Measurements from ENCODE around the gene WWC2.

Gene WWC2

GRCh38 chr4:183158062-183158461, 59.0 kb downstream of the WWC2 start:
- no peak for DNase-seq (ENCODE audit: low read depth, low spot score)
- H3K4me3 ChIP-seq (ENCODE audit: low read length), result no peak overlapping the region

DNA sequence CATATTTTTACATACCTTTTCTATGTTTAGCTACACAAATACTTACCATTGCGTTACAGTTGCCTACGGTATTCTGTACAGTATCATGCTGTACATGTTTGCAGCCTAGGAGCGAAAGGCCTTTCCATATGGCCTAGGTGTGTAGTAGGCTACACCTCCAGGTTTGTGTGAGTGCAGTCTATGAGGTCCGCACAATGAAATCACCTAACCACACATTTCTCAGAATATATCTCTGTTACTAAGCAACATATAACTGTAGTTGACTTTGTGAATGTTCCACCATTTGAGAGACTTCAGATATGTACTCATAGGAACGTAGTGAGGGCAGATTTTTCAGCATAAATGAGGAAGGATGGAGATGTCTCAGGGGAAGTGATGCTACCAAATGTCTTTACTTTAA, 62.6 kb downstream of the WWC2 start:
- H3K4me3 ChIP-seq (ENCODE audit: low read length), result no peak overlapping the region
- no peak for DNase-seq (ENCODE audit: low read depth, low spot score)

GRCh38 chr4:183163135-183163534, 64.1 kb downstream of the WWC2 start:
- no peak for DNase-seq (ENCODE audit: low read depth, low spot score)

GRCh38 chr4:183164963-183165362, 65.9 kb downstream of the WWC2 start:
- no peak for DNase-seq (ENCODE audit: low read depth, low spot score)

More at GRCh38 chr4:183163135-183163534, 64.1 kb downstream of the WWC2 start:
- no peak overlapping the region for H3K4me3 ChIP-seq (ENCODE audit: low read length)

GRCh38 chr4:183165376-183165775, 66.3 kb downstream of the WWC2 start:
- no peak overlapping the region for H3K4me3 ChIP-seq (ENCODE audit: low read length)
- DNase-seq (ENCODE audit: low read depth, low spot score), result no peak

More at GRCh38 chr4:183164963-183165362, 65.9 kb downstream of the WWC2 start:
- H3K4me3 ChIP-seq (ENCODE audit: low read length), result no peak overlapping the region

DNA sequence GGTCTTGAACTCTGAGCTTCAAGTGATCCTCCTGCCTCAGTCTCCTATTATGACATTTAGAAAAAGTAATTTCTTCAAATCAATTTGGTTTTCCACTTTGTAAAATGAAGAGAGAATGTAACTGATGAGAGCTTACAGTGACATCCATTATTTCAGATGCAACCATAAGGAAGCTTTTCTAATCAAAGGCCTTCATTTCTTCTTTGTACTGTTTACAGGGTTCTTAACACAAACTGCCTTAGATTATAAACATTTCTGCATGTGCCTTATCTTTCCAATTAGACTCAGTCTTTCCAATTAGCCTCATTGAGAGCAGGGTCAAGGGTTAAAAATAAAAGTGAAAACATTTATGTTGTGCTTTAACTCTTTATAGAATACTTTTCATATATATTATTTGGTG, 71.8 kb downstream of the WWC2 start:
- H3K4me3 ChIP-seq (ENCODE audit: low read length), result no peak overlapping the region
- no peak for DNase-seq (ENCODE audit: low read depth, low spot score)

- no peak overlapping the region for H3K4me3 ChIP-seq (ENCODE audit: low read length)
- DNase-seq (ENCODE audit: low read depth, low spot score), result no peak
Measured at GRCh38 chr4:183171484-183172267, 72.6 kb downstream of the WWC2 start.

GRCh38 chr4:183172881-183173280, 73.8 kb downstream of the WWC2 start:
- H3K4me3 ChIP-seq (ENCODE audit: low read length), result no peak overlapping the region
- no peak for DNase-seq (ENCODE audit: low read depth, low spot score)

GRCh38 chr4:183173580-183174526, 74.8 kb downstream of the WWC2 start:
- DNase-seq (ENCODE audit: low read depth, low spot score), result no peak
- no peak overlapping the region for H3K4me3 ChIP-seq (ENCODE audit: low read length)

- H3K4me3 ChIP-seq (ENCODE audit: low read length), result no peak overlapping the region
- no peak for DNase-seq (ENCODE audit: low read depth, low spot score)
Measured at GRCh38 chr4:183175631-183176232, 76.7 kb downstream of the WWC2 start.

- no peak overlapping the region for H3K4me3 ChIP-seq (ENCODE audit: low read length)
- DNase-seq (ENCODE audit: low read depth, low spot score), result no peak
Measured at GRCh38 chr4:183177001-183177400, 77.9 kb downstream of the WWC2 start.

DNA sequence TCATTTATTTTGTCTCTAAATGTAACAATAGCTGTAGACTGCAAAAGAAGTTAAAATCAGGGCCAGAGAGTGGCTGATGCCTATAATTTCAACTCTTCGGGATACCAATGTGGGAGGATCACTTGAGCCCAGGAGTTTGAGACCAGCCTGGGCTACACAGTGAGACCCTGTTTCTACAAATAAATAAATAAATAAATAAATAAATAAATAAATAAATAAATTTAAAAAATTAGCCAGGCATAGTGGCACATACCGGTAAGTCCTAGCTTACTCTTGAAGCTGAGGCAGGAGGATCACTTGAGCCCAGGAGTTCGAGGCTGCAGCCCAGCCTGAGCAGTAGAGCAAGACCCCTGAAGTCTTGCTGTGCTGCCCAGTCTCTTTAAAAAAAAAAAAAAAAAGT, 79.1 kb downstream of the WWC2 start:
- H3K4me3 ChIP-seq (ENCODE audit: low read length), result no peak overlapping the region
- DNase-seq (ENCODE audit: low read depth, low spot score), result no peak

GRCh38 chr4:183180096-183180495, 81.0 kb downstream of the WWC2 start:
- H3K4me3 ChIP-seq (ENCODE audit: low read length), result no peak overlapping the region
- DNase-seq (ENCODE audit: low read depth, low spot score), result no peak

- no peak for DNase-seq (ENCODE audit: low read depth, low spot score)
- H3K4me3 ChIP-seq (ENCODE audit: low read length), result no peak overlapping the region
Measured at GRCh38 chr4:183180621-183181020, 81.6 kb downstream of the WWC2 start.

GRCh38 chr4:183181081-183181480, 82.0 kb downstream of the WWC2 start:
- DNase-seq (ENCODE audit: low read depth, low spot score), result no peak
- H3K4me3 ChIP-seq (ENCODE audit: low read length), result no peak overlapping the region

- no peak for DNase-seq (ENCODE audit: low read depth, low spot score)
- H3K4me3 ChIP-seq (ENCODE audit: low read length), result no peak overlapping the region
Measured at GRCh38 chr4:183182873-183183725, 84.0 kb downstream of the WWC2 start.

GRCh38 chr4:183183906-183184535, 85.0 kb downstream of the WWC2 start:
- H3K4me3 ChIP-seq (ENCODE audit: low read length), result no peak overlapping the region
- no peak for DNase-seq (ENCODE audit: low read depth, low spot score)

GRCh38 chr4:183185018-183185417, 86.0 kb downstream of the WWC2 start:
- H3K4me3 ChIP-seq (ENCODE audit: low read length), result no peak overlapping the region
- DNase-seq (ENCODE audit: low read depth, low spot score), result peak; percentile 6
